ENCODE data around the gene DNAH14. TPM values are rescaled to one million over a fixed set of nuclear protein-coding genes. Genes with fewer than 3 reads are reported as not detected.
"Not testable (repeated sequence)": the region's sequence is repeated elsewhere in the genome, so short reads cannot be mapped to it uniquely, and the experiment has no call there.

Gene DNAH14
- total and polyA plus RNA-seq, 9 of the 15 experiments (the other 6 are each of a cell fraction or from before 2014, with no cell fraction given), result 58.4 to 142 (median 98.4) TPM

- BruUV-seq (replicated peaks); H3K4me2 ChIP-seq (ENCODE audit: insufficient read depth, low read length); H3K36me3 ChIP-seq (ENCODE audit: control insufficient read depth, insufficient read depth, low read length); intact Hi-C loops (cut with micrococcal nuclease); H3K4me1 ChIP-seq (replicated peaks in 1 of 2; ENCODE audit: control insufficient read depth in 2 of 2, insufficient read depth in 2 of 2, low read length in 2 of 2); H3K4me3 ChIP-seq; H3K27ac ChIP-seq (ENCODE audit: extremely low read depth, low read depth, low read length); H3K9ac ChIP-seq (ENCODE audit: insufficient read depth in 1 of 2, low read depth in 2 of 2, low read length in 2 of 2); in situ Hi-C loops (cut with MboI); ATAC-seq; POLR2A ChIA-PET; H3K9me1 ChIP-seq (ENCODE audit: control insufficient read depth, insufficient read depth, low read length); H3K79me2 ChIP-seq (ENCODE audit: control insufficient read depth, insufficient read depth, low read length); H4K20me1 ChIP-seq (replicated peaks; ENCODE audit: control insufficient read depth, insufficient read depth, low read length); H3K9me3 ChIP-seq (replicated peaks; ENCODE audit: control insufficient read depth, insufficient read depth, low read depth, low read length); H2AFZ ChIP-seq (ENCODE audit: low read depth, low read length); CTCF ChIA-PET (ENCODE audit: low intra/inter-chr PET ratio); FAIRE-seq; H3K27me3 ChIP-seq (ENCODE audit: control insufficient read depth in 2 of 2, insufficient read depth in 2 of 2, low read length in 2 of 2); DNase-seq (ENCODE audit: extremely low read depth in 1 of 4, low spot score in 3 of 4): not testable (repeated sequence)
- 0% methylated on average over 3 of the region's 3 CpGs for WGBS (ENCODE audit: insufficient coverage, low coverage, missing lambda C conversion rate)
Measured at GRCh38 chr1:225177409-225177808, 247.9 kb downstream of the DNAH14 start.

GRCh38 chr1:225179686-225180085, 250.2 kb downstream of the DNAH14 start:
- H3K4me1 ChIP-seq (replicated peaks in 1 of 2; ENCODE audit: control insufficient read depth in 2 of 2, insufficient read depth in 2 of 2, low read length in 2 of 2), result no peaks in the 10 kb centered on the region
- H3K79me2 ChIP-seq (ENCODE audit: control insufficient read depth, insufficient read depth, low read length), result no peaks in the 10 kb centered on the region
- DNase-seq (ENCODE audit: extremely low read depth in 1 of 4, low spot score in 3 of 4) (no peak), FAIRE-seq (no peak), ATAC-seq (no peak)
- intact Hi-C loops (cut with micrococcal nuclease) (no loop called here), in situ Hi-C loops (cut with MboI) (no loop called here)
- no peak overlapping the region for H3K4me3 ChIP-seq
- H3K4me2 ChIP-seq (ENCODE audit: insufficient read depth, low read length), result no peak overlapping the region
- H3K36me3 ChIP-seq (ENCODE audit: control insufficient read depth, insufficient read depth, low read length), result no peaks in the 10 kb centered on the region
- BruUV-seq (replicated peaks), result no TSS peak
- no peaks in the 10 kb centered on the region; the same call in 1 of the 2 replicates for H3K9me3 ChIP-seq (replicated peaks; ENCODE audit: control insufficient read depth, insufficient read depth, low read depth, low read length)
- ChIA-PET POLR2A (no interaction called here), CTCF (ENCODE audit: low intra/inter-chr PET ratio) (no interaction called here)
- no peak overlapping the region for H3K9ac ChIP-seq (ENCODE audit: insufficient read depth in 1 of 2, low read depth in 2 of 2, low read length in 2 of 2)
- no peaks in the 10 kb centered on the region for H3K9me1 ChIP-seq (ENCODE audit: control insufficient read depth, insufficient read depth, low read length)
- no peaks in the 10 kb centered on the region for H3K27me3 ChIP-seq (ENCODE audit: control insufficient read depth in 2 of 2, insufficient read depth in 2 of 2, low read length in 2 of 2)
- H4K20me1 ChIP-seq (replicated peaks; ENCODE audit: control insufficient read depth, insufficient read depth, low read length), result no peaks in the 10 kb centered on the region
- no peak overlapping the region for H2AFZ ChIP-seq (ENCODE audit: low read depth, low read length)
- no peak overlapping the region for H3K27ac ChIP-seq (ENCODE audit: extremely low read depth, low read depth, low read length)
- TF ChIP-seq, protein P1, sequence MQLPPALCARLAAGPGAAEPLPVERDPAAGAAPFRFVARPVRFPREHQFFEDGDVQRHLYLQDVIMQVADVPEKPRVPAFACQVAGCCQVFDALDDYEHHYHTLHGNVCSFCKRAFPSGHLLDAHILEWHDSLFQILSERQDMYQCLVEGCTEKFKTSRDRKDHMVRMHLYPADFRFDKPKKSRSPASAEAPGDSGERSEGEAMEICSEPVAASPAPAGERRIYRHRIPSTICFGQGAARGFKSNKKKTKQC (CRISPR knock-in tag; IDR thresholded peaks at IDR 0.05), result no peak
- TF ChIP-seq RBM17 (IDR thresholded peaks at IDR 0.05; ENCODE audit: borderline replicate concordance, low read depth, low read length) (no peak), KAT2B (IDR thresholded peaks at IDR 0.05; ENCODE audit: low read depth, low read length) (no peak), RNF2 (IDR thresholded peaks at IDR 0.05) (no peak), GABPB1 (CRISPR knock-in tag; IDR thresholded peaks at IDR 0.05) (no peak), RBM15 (IDR thresholded peaks at IDR 0.05; ENCODE audit: insufficient read depth, low read length) (no peak), ZNF57 (CRISPR knock-in tag; IDR thresholded peaks at IDR 0.05) (no peak)
- TF ChIP-seq, protein P2, sequence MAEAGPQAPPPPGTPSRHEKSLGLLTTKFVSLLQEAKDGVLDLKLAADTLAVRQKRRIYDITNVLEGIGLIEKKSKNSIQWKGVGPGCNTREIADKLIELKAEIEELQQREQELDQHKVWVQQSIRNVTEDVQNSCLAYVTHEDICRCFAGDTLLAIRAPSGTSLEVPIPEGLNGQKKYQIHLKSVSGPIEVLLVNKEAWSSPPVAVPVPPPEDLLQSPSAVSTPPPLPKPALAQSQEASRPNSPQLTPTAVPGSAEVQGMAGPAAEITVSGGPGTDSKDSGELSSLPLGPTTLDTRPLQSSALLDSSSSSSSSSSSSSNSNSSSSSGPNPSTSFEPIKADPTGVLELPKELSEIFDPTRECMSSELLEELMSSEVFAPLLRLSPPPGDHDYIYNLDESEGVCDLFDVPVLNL (CRISPR knock-in tag; IDR thresholded peaks at IDR 0.05; ENCODE audit: low read depth), result no peak
- TF ChIP-seq, protein P3, sequence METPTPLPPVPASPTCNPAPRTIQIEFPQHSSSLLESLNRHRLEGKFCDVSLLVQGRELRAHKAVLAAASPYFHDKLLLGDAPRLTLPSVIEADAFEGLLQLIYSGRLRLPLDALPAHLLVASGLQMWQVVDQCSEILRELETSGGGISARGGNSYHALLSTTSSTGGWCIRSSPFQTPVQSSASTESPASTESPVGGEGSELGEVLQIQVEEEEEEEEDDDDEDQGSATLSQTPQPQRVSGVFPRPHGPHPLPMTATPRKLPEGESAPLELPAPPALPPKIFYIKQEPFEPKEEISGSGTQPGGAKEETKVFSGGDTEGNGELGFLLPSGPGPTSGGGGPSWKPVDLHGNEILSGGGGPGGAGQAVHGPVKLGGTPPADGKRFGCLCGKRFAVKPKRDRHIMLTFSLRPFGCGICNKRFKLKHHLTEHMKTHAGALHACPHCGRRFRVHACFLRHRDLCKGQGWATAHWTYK (CRISPR knock-in tag; IDR thresholded peaks at IDR 0.05), result no peak
- TF ChIP-seq, protein P4, sequence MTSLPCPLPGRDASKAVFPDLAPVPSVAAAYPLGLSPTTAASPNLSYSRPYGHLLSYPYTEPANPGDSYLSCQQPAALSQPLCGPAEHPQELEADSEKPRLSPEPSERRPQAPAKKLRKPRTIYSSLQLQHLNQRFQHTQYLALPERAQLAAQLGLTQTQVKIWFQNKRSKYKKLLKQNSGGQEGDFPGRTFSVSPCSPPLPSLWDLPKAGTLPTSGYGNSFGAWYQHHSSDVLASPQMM (CRISPR knock-in tag; IDR thresholded peaks at IDR 0.05), result no peak

Measured in K562 (cell line).